COLO829 (cell line): ENCODE results near the gene MARCHF10.

Source experiments
- DNase-seq: peaks from one replicate; pipeline ENCODE4 v3.0.0; 2012; ENCODE audit warnings: low spot score

Gene MARCHF10

GRCh38 chr17:62821189-62822079 lies 13.3 kb upstream of the MARCHF10 start:
- DNase-seq: no peak

- DNase-seq: peak; percentile 92
Measured at GRCh38 chr17:62819511-62820221, 11.6 kb upstream of the MARCHF10 start.

DNA sequence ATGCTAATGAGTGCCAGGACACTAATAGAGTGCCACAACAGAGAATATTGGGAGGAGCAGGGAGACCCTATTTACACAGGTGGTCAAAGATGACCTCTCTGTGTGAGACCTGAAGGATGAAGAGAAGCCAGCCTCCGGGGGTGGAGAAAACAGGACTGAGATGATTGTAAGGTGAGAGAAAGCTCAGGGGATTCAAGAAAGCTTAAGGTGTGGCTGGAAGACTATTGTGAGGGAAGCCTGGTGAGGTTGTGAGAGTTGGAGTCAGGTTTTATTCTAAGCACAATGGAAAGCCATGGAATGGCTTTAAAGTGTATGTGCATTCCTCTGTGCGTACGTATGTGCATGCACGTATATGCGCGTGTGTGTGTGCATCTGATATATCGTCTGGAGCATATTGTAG lies 10.4 kb upstream of the MARCHF10 start:
- no peak for DNase-seq

- DNase-seq: no peak
Measured at GRCh38 chr17:62816282-62816839, 8.2 kb upstream of the MARCHF10 start.

DNA sequence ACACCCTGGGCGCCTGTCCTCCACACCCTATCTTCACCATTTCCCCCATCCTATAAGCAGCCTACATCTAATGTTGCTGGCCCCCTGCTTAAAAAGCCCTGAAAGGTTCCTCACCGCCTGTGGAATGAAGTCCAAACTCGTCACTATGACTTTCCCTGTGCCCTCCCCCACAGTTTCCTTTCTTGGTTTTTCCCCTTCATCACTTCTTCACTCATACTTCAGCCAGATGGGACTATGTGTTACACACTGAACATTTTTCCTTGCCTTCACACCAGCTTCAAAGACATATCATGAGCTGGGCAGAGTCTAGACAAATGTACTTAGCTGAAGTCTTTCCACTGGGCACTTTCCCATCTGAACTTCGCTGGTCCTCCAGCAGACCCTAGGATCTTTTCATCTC lies 1.5 kb upstream of the MARCHF10 start:
- DNase-seq: no peak

GRCh38 chr17:62808576-62808970 lies 459 bp upstream of the MARCHF10 start:
- no peak for DNase-seq

- DNase-seq: no peak
Measured at GRCh38 chr17:62805234-62805633, 2.9 kb downstream of the MARCHF10 start.

- DNase-seq: no peak
Measured at GRCh38 chr17:62804822-62805221, 3.3 kb downstream of the MARCHF10 start.

DNA sequence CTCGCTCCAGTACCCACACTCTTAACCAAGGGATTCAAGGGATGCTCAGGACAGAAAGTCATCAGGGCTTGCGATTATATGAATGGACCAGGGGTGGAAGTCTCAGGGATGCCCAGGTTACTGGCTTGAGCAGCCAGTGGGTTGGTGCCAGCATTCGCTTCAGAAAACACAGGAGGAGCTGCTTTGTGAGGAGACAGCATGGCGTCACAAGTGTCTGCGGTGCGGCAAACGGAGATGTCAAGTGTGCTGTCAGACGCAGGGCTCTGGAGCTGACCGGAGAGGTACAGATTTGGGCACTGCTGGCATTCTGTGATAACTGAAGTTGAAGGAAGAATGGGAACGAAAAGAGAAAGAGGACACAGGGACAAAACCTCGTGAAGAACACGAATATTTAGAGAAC lies 4.1 kb downstream of the MARCHF10 start:
- DNase-seq: no peak

DNA sequence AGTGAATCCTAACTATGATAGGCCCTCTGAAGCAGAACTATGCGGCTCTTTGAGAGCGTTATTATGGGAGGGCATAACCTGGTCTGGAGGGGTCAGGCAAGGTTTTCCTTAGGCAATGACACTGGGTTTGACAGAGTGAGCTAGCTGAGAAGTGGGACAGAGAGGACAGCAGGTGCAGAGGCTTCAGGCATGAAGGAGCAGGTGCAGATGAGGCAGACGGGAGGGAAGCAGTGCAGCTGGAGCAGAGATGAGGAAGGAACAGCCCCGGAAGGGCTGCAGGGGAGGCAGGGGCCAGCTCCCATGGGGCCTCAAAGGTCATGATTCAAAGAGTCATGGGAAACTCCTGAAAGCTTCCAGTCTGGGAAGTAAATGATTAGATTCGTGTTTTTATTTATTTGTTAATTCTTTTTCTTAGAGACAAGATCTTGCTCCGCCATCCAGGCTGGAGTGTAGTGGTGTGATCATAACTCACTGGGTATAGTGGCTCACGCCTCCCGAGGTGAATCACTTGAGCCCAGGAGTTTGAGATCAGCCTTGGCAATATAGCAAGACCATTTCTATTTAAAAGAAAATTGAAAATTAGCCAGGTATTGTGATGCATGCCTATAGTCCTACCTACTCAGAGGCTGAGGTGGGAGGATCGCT lies 5.4 kb downstream of the MARCHF10 start:
- no peak for DNase-seq

GRCh38 chr17:62801553-62802114 lies 6.5 kb downstream of the MARCHF10 start:
- DNase-seq: no peak

DNA sequence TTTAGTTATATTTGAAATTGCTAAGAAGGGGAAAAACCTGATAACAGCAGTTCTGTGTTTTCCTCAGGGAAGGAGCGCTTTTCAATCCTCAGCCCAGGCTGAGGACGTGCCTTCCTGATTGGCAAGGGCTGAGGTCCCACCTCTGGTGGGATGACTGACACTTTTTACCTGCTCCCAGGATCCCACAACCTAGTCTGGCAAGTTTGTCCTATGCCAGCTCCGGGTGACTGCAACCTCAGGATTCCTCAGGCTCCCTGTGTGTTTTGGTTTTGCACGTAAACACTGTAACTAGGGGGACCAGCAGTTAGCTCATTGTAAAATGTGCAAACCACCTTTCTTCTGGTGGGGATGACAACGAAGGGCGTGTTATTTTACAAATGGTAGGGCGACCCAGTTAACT lies 7.5 kb downstream of the MARCHF10 start:
- DNase-seq: no peak

DNA sequence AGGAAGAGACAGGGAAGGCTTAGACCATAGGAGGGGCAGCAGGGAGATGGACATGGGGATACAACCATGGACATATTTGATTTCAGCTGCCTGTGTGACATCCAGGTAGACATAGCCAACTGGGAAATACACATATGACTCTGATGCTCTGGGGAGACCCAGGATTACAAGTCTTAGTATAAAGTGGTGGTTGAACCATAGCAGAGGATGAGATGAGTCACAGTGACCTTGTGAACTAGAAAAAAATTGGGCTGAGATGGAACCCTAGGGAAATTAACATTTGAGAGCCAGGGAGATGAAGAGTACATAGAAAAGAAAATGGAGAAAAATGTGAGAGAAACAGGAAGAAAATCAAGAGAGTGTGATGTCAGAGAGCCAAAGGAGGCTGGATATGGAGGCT lies 10.2 kb downstream of the MARCHF10 start:
- DNase-seq: no peak

GRCh38 chr17:62796291-62796690 lies 11.8 kb downstream of the MARCHF10 start:
- no peak for DNase-seq

DNA sequence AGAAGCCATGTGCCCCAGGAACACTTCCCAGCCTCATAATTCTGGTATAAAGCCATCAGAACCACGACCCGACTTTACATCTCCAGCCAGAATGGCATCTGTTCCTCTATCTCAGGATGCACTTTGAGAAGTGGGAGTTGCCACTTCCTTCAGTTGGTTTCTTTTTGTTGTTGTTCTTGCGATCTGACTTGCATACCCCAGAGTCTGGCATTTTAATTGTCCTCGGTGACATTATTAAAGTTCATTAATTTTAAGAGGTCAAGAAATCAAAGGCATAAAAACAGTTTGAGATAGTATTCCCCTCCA lies 13.5 kb downstream of the MARCHF10 start:
- no peak for DNase-seq

DNA sequence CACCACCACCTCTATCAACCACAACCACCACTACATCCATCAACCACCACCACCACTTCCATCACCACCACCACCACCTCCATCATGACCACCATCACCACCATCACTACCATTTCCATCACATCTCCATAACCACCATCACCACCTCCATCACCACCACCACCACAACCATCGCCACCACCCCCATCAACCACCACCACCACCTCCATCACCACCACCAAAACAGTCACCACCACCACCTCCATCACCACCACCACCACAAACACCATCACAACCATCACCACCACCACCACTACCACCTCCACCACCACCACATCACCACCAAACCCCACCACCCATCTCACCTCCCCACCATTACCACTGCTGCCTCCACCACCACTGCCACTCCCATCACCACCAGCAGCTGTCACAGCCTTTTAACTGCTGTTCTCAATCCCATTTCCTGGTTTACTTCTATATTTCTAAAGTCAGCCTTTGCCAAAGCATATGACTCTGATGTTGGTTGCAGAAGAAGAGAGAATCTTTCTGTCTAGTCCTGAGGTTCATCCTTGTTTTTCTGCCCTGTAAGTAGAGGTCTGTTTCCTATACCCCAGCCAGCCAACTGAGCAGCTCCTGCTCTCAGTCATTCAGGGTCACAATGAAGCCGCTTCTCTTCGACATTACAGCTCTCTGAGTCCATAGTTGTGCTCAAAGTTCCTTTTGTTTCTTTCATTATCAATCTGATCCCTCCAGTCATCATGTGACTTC lies 14.0 kb downstream of the MARCHF10 start:
- DNase-seq: peak; percentile 19

GRCh38 chr17:62792447-62792800 lies 15.7 kb downstream of the MARCHF10 start:
- no peak for DNase-seq

DNA sequence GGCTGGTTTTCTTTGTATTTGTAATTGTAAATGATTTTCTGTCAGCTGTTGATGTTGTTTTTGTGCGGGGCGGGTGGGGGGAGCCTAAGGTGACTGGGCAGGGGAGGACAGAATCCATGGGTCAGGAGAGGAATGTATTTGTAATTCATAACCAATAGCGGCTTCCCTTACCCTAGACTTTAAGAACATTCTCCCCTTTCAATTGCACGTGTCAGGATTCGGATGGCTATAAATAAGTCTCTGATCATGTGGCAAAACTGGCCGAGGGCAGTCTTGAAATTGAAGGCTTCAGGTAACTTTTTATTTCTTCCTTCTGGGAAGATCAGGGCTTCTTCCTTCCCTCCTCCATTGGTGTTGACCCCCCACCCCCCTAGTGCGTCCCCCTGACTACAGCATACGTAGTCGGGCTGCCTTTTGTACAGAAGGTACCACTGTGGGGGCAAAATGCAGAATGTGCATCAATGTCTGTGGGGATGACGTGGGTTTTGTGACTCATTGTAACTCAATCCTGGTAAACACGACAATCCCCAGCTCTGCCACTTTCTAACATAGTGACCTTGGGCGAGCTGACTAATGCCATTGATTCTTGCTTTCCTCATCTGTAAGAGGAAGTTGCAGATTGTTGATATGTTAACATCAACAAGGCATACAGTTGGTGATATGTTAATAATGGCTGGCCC lies 16.2 kb downstream of the MARCHF10 start:
- no peak for DNase-seq

- no peak for DNase-seq
Measured at GRCh38 chr17:62791235-62791734, 16.8 kb downstream of the MARCHF10 start.

DNA sequence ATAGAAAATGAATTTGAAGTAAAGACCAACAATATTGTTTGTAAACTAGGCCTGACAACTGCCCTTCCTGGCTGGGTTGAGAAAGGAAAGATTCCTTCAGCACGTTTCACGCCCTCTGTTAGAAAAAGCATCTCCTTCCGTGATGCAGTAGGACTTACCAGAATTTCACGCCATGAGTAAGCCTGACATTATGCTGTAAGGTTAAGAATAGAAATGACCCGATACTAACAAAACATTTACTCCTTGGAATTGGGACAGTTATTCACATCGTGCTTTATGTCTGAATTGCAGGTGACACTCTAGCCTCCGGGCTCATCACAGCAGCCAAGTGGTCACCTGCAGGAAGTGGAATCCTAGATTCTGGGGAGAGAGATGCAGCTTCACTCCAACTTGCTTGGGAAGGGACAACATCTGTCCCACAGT lies 17.5 kb downstream of the MARCHF10 start:
- DNase-seq: no peak

- no peak for DNase-seq
Measured at GRCh38 chr17:62787366-62787765, 20.7 kb downstream of the MARCHF10 start.
